Superior temporal gyrus (tissue), 1 donor: ENCODE data around the gene CDHR1.

Experiments used
- DNase-seq: peaks from one replicate; pipeline ENCODE4 v3.0.0-alpha.2; 2016; ENCODE audit errors: extremely low spot score

Gene CDHR1

DNA sequence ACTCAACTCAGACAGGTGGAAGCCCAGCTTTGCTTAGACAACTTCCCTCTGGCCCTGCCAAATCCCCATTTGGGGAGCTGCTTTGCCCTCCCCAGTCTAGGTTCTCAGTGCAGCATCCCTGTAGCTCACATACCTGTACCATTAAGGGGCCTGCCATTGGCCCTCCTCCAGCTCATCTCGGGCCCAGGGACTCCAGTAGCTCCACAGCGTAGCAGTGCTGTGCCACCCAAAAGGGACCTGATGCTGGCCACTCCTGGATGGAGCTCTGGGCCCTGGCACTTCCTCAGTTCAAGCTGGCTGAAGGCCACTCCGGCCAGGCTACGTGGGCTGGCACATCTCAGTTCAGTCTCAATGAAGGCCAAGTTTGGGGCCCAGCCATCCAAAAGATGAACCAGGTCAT, 39.6 kb downstream of the CDHR1 start:
- DNase-seq, result no peak

DNA sequence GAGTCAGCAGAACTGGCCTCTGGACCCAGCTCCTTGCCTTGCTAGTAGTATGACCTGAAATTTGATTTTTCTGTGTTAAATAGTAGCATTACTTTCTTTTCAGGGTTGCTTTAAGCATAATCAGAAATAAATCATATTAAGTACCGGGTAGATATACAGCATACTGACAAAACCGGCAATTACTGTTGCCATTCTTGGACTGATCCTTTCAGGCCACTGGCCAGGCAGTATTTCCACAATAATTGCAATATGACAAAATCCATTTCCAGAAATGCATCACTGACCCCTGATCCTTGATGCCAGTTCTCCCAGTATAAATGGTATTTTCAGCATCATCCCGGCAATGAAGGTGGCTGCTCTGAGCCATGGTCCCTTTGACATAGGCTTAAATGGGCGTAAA, 40.1 kb downstream of the CDHR1 start:
- no peak for DNase-seq

DNA sequence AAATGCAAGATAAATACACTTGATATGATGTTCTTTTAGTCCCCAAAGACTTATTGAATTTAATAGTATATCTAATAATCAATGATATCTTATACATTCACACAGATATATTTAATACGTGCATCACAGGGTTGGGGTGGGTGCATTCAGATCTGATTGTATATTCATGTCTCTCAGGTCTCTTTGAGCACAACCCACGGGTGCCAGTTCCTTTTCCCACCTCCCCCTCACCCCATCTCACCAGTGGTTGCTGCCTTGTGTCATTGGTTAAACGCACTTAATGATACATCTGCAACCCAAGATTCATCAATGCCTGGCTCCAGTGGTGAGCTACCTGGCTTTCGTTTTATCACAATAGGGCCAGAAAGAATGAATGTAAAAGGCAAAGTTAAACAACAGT, 40.8 kb downstream of the CDHR1 start:
- DNase-seq, result no peak

DNA sequence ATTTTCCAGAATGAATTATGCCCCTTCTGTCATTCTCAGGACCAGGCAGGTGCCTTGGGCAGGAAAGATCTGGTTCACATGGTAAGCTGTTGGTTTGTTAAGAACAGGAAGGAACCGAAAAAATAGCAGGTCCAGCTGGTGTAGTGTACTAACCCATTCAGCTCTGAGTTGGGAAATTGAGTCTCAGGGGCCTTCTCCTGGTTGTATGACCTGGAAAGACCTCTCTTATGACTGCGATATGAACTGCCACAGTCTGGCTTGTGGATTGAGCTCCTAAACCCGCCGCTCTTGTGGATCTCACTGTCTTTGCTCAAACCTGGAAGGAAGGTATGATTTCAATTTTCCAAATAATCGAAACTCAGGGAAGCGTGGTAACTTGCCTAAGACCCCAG, 42.5 kb downstream of the CDHR1 start:
- DNase-seq, result no peak

DNA sequence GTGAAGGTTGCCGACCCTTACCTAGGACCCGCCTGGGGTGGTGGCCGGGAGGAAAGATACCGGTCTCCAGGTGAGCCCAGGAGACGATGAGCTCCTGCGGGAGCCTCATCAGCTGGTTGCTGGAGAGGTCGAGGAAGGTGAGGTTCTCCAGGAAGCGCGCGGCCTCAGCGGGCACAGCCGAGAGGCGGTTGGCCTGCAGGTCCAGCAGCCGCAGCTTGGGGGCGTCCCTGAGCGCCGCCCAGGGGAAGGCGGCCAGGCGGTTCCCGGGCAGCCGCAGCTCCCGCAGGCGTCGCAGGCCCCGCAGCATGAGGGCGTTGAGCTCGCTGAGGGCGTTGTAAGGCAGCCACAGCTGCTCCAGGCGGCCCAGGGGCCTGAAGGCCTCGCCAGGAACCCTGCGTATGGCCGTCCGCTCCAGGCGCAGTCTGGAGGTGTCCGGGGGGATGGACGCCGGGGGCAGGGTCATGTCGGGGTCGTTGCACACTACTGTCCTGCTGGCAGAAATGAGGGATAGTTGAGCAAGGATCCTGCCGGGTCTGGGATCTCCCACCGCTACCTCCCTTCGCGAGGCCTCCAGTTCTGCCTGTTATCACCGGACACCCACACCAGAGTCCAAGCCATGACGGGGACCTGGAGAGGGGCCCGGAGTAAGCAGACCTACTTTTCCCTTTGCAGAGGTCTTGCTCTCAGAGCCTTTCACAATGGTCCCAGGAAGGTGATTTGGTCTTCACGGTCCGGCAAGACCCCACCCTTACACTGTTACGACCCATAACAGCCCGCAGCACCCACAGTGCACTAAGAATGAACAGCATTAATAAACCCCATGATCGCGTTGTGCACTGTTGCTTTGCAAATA, 43.1 kb downstream of the CDHR1 start:
- no peak for DNase-seq

DNA sequence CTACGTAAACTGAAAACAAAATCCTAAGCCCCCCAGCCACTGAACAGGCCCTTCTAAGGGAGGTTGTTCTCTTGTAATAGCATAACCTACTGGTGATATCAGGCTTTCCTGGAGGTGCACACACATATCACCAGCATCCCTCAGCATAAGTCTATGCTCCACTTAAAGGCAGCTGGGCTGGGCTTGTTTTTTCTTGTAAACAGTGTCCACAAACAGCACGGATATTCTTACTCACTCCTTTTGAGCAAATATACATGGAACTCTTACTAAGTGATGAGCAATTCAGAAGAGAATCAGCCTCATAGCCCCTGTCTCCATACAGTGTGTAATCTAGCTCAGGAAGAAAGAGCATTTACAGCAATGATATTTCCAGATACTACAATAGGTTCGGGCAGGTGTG, 44.6 kb downstream of the CDHR1 start:
- DNase-seq, result no peak

DNA sequence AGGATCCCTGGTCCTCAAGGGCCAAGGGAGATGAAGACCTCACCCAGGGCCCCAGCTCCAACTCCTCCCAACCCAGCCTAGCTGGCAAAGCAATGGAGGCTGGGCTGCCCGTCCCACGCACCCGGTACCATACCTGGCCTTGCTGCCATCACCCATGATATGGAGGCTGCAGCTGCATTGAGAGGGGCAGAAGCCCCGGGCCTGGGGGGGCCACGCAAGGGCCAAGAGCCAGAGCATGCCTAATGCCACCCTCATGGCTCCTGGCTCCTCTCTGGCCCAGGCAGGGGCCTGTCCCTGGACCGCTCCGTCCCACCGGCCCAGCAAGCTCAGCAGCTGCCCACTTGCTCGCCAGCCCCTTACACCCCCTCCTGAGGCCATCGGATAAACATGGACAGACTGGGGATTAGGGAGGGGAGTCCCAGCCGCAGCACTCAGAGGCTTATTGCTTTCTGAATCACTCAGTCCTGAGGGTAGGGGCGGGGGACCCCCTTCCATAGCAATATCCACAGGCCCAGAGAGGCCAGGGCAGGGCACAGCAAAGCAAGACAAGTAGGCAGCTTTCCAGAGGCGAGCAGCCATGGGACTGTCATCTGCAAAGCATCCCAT, 47.0 kb downstream of the CDHR1 start, which contains the start of gene LRIT1:
Gene LRIT1, minus strand, starts transcription at position 362 of the 606 bp plus-strand sequence. Its CDS starts 107 bp downstream, at position 255.
- DNase-seq, result no peak

DNA sequence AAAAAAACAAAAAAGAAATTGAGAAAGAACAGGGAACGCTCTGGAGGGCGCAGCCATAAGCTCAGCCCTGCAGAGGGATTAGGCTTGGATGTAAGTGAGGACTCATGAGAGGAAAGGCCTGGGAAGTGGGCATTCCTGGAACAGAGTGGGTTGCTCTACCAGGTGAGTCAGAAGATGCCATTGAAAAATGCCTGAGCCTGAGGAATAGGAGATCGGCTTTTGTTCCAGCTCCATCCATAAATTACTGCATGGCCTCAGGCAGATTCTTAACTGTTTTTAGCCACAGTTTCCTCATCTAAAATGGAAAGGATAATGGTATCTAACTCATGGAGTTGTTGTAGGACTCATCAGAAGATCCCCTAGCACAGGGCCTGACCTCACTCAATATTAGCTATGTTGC, 49.4 kb downstream of the CDHR1 start:
- DNase-seq, result no peak

DNA sequence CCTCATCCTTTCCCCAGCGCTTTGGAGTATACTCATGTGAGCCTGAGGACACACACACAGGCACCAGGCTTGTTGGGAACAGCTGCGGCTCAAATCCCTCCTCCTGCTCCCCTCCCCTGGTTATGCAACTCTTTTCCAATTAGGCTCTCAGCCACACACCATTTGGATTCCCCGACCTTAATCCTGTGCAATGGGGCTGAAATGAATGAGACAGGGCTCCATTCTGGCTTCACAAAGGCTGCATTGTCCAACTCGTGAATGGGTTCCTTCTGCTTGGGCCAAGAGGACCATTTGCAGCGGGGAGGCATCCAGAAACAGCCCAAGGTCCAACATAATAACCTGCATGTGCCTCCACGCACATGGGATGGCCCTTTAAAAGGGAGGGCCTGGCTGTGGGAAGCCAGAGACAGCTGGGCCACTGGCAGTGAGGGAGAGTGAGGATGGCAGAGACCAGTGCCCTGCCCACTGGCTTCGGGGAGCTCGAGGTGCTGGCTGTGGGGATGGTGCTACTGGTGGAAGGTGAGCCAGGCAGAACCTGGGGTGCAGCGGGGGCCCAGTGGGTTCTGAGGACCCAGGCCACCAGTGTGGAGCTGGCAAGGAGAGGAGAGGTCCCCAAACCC, 50.4 kb downstream of the CDHR1 start, which contains the start of gene RGR:
Gene RGR, plus strand, starts transcription at position 403 of the 620 bp plus-strand sequence. Its CDS starts 38 bp downstream, at position 441.
- DNase-seq, result peak; percentile 98

DNA sequence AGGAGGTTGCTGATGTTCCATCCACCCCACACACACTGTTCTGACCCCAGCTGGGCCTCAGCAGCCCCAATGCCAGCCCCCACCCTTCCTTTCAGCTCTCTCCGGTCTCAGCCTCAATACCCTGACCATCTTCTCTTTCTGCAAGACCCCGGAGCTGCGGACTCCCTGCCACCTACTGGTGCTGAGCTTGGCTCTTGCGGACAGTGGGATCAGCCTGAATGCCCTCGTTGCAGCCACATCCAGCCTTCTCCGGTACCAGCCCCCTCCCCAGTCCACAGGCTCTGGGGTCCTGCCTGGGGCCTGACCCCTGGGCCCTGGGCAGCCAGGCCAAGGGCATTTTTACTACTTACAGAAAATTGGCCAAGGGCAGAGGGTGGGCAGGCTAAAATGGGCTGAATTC, 53.2 kb downstream of the CDHR1 start:
- no peak for DNase-seq

DNA sequence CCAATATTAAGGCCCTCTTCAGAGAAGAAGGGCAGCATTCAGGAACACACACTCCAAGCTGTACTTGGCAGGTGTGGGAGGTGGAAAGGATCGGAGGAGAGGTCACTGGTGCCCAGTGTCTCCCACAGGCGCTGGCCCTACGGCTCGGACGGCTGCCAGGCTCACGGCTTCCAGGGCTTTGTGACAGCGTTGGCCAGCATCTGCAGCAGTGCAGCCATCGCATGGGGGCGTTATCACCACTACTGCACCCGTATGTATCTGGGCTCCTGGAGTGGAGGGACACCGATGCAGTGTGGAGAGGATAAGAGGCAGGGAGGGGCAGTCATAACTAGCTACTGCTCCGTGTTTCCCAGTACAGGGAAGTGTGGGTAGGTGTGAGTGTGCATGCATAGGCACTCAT, 54.5 kb downstream of the CDHR1 start:
- no peak for DNase-seq

DNA sequence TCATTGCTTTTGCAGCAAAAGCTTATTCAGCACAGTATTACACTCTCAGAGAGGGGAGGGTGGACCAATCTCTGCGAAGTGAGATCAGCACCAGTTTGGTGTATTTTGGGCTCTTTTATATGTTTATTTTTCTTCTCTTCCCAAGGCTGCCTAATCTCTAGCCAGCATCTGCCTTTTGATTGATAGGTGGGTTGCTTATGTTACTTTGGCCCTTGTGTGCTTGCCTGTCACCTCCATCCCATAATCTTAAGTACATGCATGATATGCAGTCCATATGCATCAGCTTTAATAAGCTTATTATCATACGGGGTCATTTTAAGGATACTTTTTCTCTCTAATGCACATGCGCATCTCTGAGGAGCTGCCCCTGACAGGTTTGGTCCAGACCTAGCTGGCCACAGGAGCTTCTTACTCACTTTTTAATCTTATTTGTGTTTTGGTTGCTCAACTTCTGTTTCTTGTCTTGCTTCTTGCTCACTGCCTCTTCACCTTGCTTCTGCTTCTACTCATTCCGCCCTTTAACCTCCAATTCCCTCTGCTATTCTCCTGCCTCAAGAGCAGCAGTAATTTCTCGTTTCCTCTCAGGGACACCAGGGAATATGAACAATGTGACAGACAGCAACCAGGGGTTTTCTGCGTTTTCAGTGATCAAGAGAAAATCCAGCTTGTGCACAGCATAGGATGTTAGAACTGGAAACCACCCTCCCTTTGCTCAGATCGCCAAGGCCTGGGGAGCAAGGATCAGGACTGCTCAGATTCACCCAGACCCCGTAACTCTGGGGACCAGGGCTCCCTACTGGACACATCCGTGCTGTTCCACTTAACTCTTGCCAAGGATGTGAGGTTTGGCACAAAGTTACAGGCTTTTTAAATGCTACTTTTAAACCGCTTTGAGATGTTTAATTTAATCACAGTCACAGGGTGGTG, 60.5 kb downstream of the CDHR1 start:
- DNase-seq, result no peak

DNA sequence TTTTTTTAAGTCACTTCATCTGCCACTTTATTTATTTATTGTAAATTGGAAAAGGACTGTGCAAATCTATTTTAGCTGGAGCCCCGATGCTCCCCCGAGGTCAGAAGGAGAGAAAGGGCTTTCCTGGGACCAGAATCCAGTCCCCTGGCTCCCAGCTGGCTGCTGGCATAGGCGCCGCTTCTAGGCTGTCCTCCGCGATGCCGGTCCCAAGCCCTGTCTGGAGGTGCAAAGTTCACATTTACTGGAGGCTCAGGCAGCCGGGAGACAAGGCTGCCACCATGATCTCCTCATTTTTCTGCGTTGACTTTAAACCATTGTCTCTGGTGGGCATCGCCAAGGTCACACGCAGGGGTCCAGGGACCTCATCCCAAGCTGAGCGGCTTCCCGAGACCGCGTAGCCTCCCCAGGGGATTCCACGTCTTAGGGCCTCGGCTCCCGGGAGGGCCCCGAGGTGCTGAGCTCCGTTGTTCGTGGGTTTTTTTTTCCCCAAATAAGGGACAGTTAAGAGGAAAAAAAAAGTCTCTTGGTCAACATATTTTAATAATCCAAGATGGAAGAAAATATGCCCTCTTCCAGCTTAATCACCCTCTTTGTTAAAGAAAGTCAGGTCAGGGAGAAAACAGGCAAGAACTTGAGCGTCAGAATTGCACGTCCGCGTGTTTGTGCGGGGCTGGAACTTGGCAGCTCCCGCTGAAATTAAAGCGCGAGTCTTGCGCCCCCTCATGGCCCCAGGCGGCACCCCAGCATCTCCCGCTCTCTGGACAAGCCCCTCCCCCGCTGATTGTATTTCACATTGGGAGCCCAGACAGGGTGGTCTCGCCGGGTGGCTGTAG, 62.4 kb downstream of the CDHR1 start:
- DNase-seq, result peak; percentile 71

DNA sequence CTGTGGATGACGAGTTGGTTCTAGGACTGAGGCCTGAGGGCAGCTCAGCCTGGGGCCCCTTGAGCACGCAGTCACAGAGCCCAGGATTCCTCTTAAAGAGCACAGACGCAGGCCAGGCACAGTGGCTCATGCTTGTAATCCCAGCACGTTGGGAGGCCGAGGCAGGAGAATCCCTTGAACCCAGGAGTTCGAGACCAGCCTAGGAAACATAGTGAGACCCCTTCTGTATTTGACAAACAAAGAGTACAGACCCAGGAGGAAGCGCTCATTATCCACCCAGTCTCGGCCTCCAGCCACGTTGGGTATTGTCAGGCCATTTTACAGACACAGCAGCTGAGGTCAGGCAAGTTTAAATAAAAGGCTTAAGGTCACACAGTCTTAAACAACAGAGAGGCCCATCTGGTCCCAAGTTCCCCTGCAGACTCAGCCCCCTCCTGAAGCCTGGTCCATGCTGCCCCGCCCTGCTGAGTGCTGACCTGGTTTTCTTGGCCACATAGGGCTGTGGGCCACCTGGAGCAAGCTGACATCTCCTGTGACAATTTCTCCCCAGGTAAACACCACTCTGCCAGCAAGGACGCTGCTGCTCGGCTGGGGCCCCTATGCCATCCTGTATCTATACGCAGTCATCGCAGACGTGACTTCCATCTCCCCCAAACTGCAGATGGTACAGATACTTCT, 63.1 kb downstream of the CDHR1 start:
- DNase-seq, result no peak

DNA sequence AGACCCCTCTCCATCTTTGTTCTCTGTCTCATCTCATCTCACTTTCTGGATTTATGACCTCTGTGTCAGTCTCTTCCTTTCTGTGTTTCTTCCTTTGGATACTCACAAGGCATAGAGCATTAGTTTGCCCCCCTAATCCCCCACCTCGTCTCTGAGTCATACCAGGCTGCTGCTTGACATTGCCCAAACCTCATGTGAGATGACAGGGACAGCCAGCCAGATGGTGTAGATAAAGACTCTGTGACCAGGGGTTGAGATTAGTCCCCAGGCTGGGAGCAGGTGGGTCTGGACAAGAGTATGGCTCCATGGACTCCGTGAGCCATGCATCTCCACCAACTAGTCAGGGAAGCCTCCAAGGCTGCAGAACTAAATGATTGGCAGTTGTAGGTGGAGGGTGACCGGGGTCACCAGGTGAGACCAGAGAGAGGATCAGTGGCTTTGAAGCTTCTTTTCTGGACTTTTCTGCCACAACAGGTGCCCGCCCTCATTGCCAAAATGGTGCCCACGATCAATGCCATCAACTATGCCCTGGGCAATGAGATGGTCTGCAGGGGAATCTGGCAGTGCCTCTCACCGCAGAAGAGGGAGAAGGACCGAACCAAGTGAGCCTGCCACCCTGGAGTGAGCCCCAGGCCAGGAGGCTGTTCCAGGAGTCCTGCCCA, 63.8 kb downstream of the CDHR1 start:
- no peak for DNase-seq

DNA sequence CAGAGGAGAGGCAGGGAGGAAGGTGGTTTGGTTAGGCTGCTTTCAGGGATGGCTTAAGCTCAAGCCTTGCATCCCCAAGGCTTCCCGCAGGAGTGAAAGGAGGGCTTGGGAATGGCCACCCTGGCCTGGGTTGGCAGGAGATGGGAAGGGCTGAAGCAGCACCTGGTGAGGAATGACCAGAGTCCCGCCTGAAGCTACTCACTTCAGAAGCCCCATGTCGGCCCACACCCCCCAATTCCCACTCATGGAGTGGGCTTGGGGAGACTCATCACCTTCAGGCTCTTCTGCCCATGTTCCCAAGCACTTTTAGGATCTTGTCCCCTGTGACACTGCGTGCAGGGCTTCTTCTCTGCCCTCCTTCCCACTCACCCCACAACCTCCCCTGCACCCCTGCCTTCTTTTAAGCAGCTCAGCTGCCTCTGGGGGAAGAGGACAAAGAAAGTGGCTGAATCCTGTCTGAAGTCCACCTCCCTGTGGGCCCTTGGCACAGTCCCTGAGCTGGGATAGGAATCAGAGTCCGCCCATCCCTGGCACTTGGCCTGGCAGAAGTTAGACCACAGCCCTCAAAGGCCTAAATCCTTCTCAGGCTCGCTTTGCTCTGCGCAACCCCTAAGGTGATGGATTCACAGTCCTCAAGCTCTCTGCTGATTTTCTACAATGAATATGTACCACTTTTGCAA, 67.0 kb downstream of the CDHR1 start:
- DNase-seq, result no peak

DNA sequence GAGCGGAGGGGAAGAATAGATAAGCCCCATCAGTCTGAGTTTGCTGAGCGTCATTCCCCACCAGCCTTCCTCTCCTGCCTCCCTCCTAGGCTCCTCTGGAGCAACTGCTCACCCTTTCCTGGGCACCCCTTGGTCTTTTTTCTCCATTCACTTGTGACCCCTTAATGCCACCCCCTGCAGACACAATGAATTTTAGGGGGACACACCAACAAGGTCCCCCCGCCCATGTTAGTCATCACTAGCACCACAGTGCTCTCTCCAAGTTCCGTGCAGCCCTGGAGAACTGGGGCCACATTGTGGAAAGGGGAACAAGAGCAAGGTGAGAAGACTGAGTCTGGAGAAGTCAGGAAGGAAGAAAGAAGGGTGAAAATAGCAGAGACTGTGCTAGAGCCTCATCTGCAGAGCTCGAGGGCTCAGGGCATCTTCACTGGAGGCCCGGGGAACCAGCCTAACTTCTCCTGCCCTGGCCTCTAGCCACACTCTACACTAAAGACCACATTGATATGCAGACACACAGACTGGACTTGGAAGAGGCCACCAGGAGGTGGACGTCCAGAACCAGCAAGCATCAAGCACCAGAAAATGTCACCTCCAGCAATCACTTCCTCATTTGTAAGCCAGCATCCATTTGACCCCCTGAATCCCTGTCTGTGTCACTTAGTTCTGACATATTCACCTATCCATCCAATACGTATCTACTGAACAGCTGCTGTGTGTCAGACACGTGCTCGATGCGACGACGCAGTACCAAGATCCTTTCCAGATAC, 68.0 kb downstream of the CDHR1 start:
- DNase-seq, result no peak

DNA sequence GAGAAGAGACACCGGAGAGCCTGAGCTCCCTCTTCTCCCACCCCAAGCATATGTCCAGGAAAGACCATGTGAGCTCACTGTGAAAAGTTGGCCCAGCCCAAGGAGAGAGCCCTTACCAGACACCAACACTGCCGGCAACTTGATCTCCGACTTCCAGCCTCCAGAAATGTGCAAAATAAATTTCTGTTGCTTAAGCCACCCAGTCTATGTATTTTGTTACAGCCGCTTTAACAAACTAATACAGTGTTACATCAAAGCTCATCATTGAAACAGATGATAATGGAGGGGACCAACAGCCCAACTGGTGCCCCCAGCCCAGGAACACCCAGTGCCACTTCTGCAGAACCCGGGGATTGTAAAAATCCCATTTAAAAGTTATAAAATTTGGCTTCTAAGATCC, 69.4 kb downstream of the CDHR1 start:
- no peak for DNase-seq
